ENCODE data around the gene CRP. TPM values are rescaled to one million over a fixed set of nuclear protein-coding genes. Genes with fewer than 3 reads are reported as not detected.

Gene CRP
- total RNA-seq, 3 donors from 2014 or later (not counting 1 experiment from before 2014, with no cell fraction given), result not detected

DNA sequence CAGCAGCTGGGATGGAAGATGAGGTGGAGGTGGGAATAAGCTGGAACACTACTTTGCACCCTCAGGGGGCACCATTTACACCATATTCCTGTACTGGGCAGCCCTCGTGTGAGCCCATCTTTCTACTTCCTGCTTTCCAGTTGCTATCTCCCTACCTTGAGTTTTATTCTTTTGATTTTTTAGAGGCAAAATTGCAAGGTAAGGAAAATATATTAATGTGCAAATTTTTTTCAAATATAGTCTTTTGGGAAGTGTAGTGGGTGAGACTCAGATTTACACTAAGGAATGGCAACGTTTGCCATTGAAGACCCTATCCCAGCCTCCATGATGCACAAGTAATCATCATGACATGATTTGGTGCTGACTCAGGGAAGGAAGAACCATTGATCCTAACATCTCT, 35.2 kb upstream of the CRP start:
- Mint-ChIP-seq H3K4me3 (no peak overlapping the region), H3K9me3 (no peaks in the 10 kb centered on the region), H3K27me3 (ENCODE audit: low read depth in 2 of 2) (peaks cover 2 to 15% of the 10 kb centered on the region in 2 donors), H3K4me1 (no peaks in the 10 kb centered on the region), H3K36me3 (no peaks in the 10 kb centered on the region), H3K27ac (no peak overlapping the region)
- WGBS (ENCODE audit: insufficient coverage), result 92% methylated on average over 1 of the region's 2 CpGs
- H3K36me3 ChIP-seq (ENCODE audit: control insufficient read depth, insufficient read depth, low read length), result no peaks in the 10 kb centered on the region
- no peaks in the 10 kb centered on the region for H3K4me1 ChIP-seq (ENCODE audit: control insufficient read depth, insufficient read depth, low read length)
- no peak overlapping the region for H3K4me3 ChIP-seq (ENCODE audit: low read length)
- ATAC-seq (no peak), DNase-seq (no peak)
- TF ChIP-seq, protein P1, sequence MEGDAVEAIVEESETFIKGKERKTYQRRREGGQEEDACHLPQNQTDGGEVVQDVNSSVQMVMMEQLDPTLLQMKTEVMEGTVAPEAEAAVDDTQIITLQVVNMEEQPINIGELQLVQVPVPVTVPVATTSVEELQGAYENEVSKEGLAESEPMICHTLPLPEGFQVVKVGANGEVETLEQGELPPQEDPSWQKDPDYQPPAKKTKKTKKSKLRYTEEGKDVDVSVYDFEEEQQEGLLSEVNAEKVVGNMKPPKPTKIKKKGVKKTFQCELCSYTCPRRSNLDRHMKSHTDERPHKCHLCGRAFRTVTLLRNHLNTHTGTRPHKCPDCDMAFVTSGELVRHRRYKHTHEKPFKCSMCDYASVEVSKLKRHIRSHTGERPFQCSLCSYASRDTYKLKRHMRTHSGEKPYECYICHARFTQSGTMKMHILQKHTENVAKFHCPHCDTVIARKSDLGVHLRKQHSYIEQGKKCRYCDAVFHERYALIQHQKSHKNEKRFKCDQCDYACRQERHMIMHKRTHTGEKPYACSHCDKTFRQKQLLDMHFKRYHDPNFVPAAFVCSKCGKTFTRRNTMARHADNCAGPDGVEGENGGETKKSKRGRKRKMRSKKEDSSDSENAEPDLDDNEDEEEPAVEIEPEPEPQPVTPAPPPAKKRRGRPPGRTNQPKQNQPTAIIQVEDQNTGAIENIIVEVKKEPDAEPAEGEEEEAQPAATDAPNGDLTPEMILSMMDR (IDR thresholded peaks at IDR 0.05), result no peak
- no peak overlapping the region for H3K27ac ChIP-seq (ENCODE audit: low read length)
- H3K9me3 ChIP-seq (ENCODE audit: control insufficient read depth, insufficient read depth, low read length), result no peaks in the 10 kb centered on the region
- H3K27me3 ChIP-seq (ENCODE audit: control insufficient read depth, insufficient read depth, low read length), result no peaks in the 10 kb centered on the region
- intact Hi-C loops (cut with micrococcal nuclease), result no loop called here

DNA sequence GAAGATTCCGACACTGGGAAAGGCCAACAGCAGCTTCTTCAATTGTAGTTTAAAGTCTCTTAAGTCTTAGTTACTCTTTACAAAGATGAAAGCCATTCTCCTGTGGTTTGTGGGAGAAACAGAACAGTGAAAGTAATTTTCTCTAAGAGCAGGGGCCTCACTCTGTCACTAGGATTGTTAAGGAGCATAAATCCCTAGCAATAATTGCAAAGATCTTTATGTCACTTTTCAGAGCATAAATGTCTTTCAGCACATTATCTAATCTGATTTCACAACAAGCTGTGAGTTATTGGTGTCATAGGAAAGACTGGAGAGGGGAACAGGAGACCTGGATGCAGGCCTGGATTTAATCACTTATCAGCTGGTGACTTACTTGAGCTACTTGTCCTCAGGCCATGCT, 34.0 kb upstream of the CRP start:
- TF ChIP-seq, protein P1 (IDR thresholded peaks at IDR 0.05), result no peak
- no peak overlapping the region for H3K4me3 ChIP-seq (ENCODE audit: low read length)
- H3K27me3 Mint-ChIP-seq (ENCODE audit: low read depth in 2 of 2), result peaks cover 8 to 18% of the 10 kb centered on the region in 2 donors
- no peak overlapping the region for H3K27ac Mint-ChIP-seq
- no peaks in the 10 kb centered on the region for H3K36me3 ChIP-seq (ENCODE audit: control insufficient read depth, insufficient read depth, low read length)
- no peak overlapping the region for H3K4me3 Mint-ChIP-seq
- H3K4me1 ChIP-seq (ENCODE audit: control insufficient read depth, insufficient read depth, low read length), result no peaks in the 10 kb centered on the region
- no peak overlapping the region for H3K27ac ChIP-seq (ENCODE audit: low read length)
- DNase-seq (no peak), ATAC-seq (no peak)
- no peaks in the 10 kb centered on the region for H3K9me3 ChIP-seq (ENCODE audit: control insufficient read depth, insufficient read depth, low read length)
- intact Hi-C loops (cut with micrococcal nuclease), result no loop called here
- no peaks in the 10 kb centered on the region for H3K4me1 Mint-ChIP-seq
- H3K36me3 Mint-ChIP-seq, result no peaks in the 10 kb centered on the region
- H3K27me3 ChIP-seq (ENCODE audit: control insufficient read depth, insufficient read depth, low read length), result no peaks in the 10 kb centered on the region
- H3K9me3 Mint-ChIP-seq, result no peaks in the 10 kb centered on the region
- 86% methylated on average over 1 of the region's 1 CpG for WGBS (ENCODE audit: insufficient coverage)

DNA sequence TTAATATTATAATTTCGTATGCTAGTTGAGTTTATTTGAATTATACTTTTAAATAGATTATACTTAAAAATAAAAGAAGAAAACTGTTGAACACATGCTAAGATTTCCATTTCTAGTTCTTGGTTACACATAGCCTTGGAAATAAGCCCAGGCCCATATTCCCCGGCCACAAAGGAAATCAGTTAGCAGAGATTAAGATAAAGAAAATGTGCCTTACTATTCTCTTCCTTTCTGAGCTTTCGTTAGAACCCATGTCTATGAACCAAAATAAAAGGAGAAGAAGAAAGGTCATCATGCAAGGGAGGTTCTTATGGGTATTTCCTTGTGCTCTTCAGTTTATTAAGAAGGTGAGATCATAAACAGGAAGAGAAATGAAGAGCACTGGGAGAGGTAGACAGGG, 32.3 kb upstream of the CRP start:
- ATAC-seq (no peak), DNase-seq (no peak)
- WGBS (ENCODE audit: insufficient coverage), result 20% methylated on average over 2 of the region's 3 CpGs
- Histone ChIP-seq H3K4me3 (ENCODE audit: low read length) (no peak overlapping the region), H3K4me1 (ENCODE audit: control insufficient read depth, insufficient read depth, low read length) (no peaks in the 10 kb centered on the region), H3K27me3 (ENCODE audit: control insufficient read depth, insufficient read depth, low read length) (no peaks in the 10 kb centered on the region), H3K36me3 (ENCODE audit: control insufficient read depth, insufficient read depth, low read length) (no peaks in the 10 kb centered on the region), H3K9me3 (ENCODE audit: control insufficient read depth, insufficient read depth, low read length) (no peaks in the 10 kb centered on the region), H3K27ac (ENCODE audit: low read length) (no peak overlapping the region)
- Mint-ChIP-seq H3K27ac (no peak overlapping the region), H3K4me3 (no peak overlapping the region), H3K27me3 (ENCODE audit: low read depth in 2 of 2) (peaks cover 6 to 26% of the 10 kb centered on the region in 2 donors), H3K9me3 (no peaks in the 10 kb centered on the region), H3K36me3 (no peaks in the 10 kb centered on the region), H3K4me1 (no peaks in the 10 kb centered on the region)
- TF ChIP-seq, protein P1 (IDR thresholded peaks at IDR 0.05), result no peak
- intact Hi-C loops (cut with micrococcal nuclease), result no loop called here

DNA sequence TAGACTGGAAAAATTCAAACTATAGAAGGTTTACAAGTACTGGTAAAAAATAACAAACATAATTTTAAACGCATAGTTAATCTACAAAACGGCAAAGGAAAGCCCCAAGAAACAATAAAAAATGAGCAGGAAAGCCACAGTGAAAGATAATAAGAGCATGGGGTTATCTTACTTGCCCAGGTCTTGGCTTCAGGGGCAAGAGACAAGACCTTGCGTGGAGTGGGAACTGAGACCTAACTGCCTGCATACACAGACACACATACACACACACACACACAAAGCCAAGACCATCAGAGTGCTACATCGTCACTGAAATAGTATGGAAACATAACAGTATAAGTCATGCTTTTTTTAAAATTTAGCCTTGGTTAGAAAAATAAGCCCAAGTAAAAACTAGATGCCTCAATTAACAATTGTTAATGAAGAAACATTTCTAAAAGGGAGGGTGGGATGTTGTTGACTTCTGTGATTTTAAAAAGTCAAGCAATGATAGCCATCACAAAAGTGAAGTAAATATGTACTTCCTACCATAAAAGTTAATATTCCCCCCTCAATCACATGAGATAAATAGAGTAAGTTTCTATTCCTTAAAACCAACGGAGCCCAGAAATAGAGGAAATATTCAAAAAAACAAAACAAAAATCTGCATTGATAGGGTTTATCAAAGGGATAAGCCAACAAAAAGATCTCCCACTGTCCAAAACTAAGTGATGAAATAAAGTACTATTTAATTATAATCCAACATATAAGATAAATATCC, 29.4 kb upstream of the CRP start:
- ATAC-seq, result no peak
- WGBS (ENCODE audit: insufficient coverage), result 86% methylated on average over 2 of the region's 5 CpGs
- H3K9me3 ChIP-seq (ENCODE audit: control insufficient read depth, insufficient read depth, low read length), result no peaks in the 10 kb centered on the region
- no peak for DNase-seq
- TF ChIP-seq, protein P1 (IDR thresholded peaks at IDR 0.05), result no peak
- H3K4me1 ChIP-seq (ENCODE audit: control insufficient read depth, insufficient read depth, low read length), result no peaks in the 10 kb centered on the region
- intact Hi-C loops (cut with micrococcal nuclease), result no loop called here
- no peak overlapping the region for H3K27ac Mint-ChIP-seq
- H3K27me3 ChIP-seq (ENCODE audit: control insufficient read depth, insufficient read depth, low read length), result no peaks in the 10 kb centered on the region
- H3K27ac ChIP-seq (ENCODE audit: low read length), result no peak overlapping the region
- no peaks in the 10 kb centered on the region for H3K36me3 Mint-ChIP-seq
- H3K36me3 ChIP-seq (ENCODE audit: control insufficient read depth, insufficient read depth, low read length), result no peaks in the 10 kb centered on the region
- no peaks in the 10 kb centered on the region for H3K4me1 Mint-ChIP-seq
- H3K4me3 ChIP-seq (ENCODE audit: low read length), result no peak overlapping the region
- peaks cover 14 to 36% of the 10 kb centered on the region in 2 donors for H3K27me3 Mint-ChIP-seq (ENCODE audit: low read depth in 2 of 2)
- no peak overlapping the region for H3K4me3 Mint-ChIP-seq
- no peaks in the 10 kb centered on the region for H3K9me3 Mint-ChIP-seq

Measured in natural killer cell (primary cell).